H1 (cell line): ENCODE measurements around the gene P3H3. TPM values are rescaled to one million over a fixed set of nuclear protein-coding genes. Genes with fewer than 3 reads are reported as not detected.

Experiments
- CBX5 ChIP-seq: fragments of 300-800, 300-1000 bp; sonication (generic); IDR thresholded peaks from 2 replicates; pipeline ENCODE4 v1.7.1; 2016; ENCODE audit warnings: antibody characterized with exemption, low read length, low read depth
- POLR2A ChIP-seq, 2 experiments: IDR thresholded peaks; 1 replicate in 1 of 2; 2 replicates in 1 of 2; pipeline ENCODE4 v1.6.1; 2011; ENCODE audit warnings: low read depth in 2 of 2, low read length in 2 of 2, mild to moderate bottlenecking in 2 of 2; ENCODE audit errors: control extremely low read depth in 1 of 2
- SIN3A ChIP-seq, 2 experiments: IDR thresholded peaks in 1 of 2; conservative IDR thresholded peaks in 1 of 2; 2 replicates each; pipeline ENCODE4 v1.6.1; 2011 to 2012; ENCODE audit warnings: low read length in 2 of 2, improper control_type of control experiment in 1 of 2, low read depth in 1 of 2, mild to moderate bottlenecking in 1 of 2
- SP4 ChIP-seq: IDR thresholded peaks from 2 replicates; pipeline ENCODE4 v1.6.1; 2012; ENCODE audit warnings: low read length, inconsistent platforms
- polyA plus RNA-seq, 7 experiments: library from polyadenylated mRNA; depleted of rRNA in 3 of 7; stranded (reverse) in 5 of 7; unstranded in 2 of 7; fragments of >200 nt in 5 of 7; fragments of 200-250 nt in 2 of 7; gene quantifications; 1 replicate in 5 of 7; 2 replicates in 1 of 7; 4 replicates in 1 of 7; pipeline versions ENCODE4 v1.2.1 to v1.2.3, GENCODE V29; 2011 to 2013; ENCODE audit warnings: missing spikeins in 2 of 7, mixed read lengths in 2 of 7
- total RNA-seq: library from RNA; stranded (reverse); fragmentation: NEBNext Ultra II Directional; extraction: Animal tissue kit (Norgen Biotek cat#: 25700); gene quantifications from 2 replicates; pipeline ENCODE4 v1.2.1, GENCODE V29; 2021

The P3H3 gene
- total and polyA plus RNA-seq, 2 of the 8 experiments (the other 6 are each of a cell fraction or from before 2014, with no cell fraction given): 22.9 to 43.5 TPM

- no peak for TF ChIP-seq CBX5
- no peak for TF ChIP-seq SIN3A (conservative IDR thresholded peaks at IDR 0.05 in 1 of 2, IDR thresholded peaks at IDR 0.05 in 1 of 2; ENCODE audit: low read depth in 1 of 2, low read length in 2 of 2)
- TF ChIP-seq POLR2A (IDR thresholded peaks at IDR 0.05; ENCODE audit: control extremely low read depth in 1 of 2, low read depth in 2 of 2, low read length in 2 of 2): no peak
- no peak for TF ChIP-seq SP4
These were observed 34.8 kb downstream of the P3H3 start (continued) for GRCh38 chr12:6863033-6863432.
